Measurements from ENCODE around the gene OSBPL3.

GRCh38 chr7:24824896-24825295 lies 155.1 kb downstream of the OSBPL3 start:
- TF ChIP-seq CTCF (IDR thresholded peaks at IDR 0.05; ENCODE audit: insufficient read depth, low read length, poor library complexity, severe bottlenecking) (no peak), EZH2phosphoT487 (conservative IDR thresholded peaks at IDR 0.05; ENCODE audit: low read length) (no peak)
